GM12801 (cell line): ENCODE results near the gene FADS6.

ENCODE experiments used
- TF ChIP-seq, protein P1 (sequence below): IDR thresholded peaks from one replicate; pipeline ENCODE4 v1.5.1; 2011; ENCODE audit warnings: control low read depth; ENCODE audit not compliant: insufficient read length; ENCODE audit errors: extremely low read depth

FADS6 gene

DNA sequence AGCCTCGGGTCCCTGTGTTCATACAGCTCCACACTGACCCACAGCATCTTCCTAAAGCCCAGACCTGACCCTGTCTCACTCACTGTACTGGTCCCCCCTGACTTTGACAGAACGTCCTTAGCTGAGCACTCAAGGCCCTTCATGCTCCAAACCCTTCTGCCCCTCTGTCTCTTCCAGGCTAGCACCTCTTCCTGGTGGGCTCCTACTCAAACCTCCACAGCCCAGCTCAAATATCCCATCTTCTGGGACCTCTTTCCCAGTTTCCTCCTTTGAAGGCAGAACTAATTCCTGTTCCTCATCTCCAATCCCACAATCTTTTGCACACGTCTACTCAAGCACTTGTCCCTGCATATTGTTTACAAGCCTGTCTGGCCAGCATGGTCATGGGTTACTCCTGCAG, 42.5 kb downstream of the FADS6 start:
- TF ChIP-seq, protein P1, sequence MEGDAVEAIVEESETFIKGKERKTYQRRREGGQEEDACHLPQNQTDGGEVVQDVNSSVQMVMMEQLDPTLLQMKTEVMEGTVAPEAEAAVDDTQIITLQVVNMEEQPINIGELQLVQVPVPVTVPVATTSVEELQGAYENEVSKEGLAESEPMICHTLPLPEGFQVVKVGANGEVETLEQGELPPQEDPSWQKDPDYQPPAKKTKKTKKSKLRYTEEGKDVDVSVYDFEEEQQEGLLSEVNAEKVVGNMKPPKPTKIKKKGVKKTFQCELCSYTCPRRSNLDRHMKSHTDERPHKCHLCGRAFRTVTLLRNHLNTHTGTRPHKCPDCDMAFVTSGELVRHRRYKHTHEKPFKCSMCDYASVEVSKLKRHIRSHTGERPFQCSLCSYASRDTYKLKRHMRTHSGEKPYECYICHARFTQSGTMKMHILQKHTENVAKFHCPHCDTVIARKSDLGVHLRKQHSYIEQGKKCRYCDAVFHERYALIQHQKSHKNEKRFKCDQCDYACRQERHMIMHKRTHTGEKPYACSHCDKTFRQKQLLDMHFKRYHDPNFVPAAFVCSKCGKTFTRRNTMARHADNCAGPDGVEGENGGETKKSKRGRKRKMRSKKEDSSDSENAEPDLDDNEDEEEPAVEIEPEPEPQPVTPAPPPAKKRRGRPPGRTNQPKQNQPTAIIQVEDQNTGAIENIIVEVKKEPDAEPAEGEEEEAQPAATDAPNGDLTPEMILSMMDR = no peak

DNA sequence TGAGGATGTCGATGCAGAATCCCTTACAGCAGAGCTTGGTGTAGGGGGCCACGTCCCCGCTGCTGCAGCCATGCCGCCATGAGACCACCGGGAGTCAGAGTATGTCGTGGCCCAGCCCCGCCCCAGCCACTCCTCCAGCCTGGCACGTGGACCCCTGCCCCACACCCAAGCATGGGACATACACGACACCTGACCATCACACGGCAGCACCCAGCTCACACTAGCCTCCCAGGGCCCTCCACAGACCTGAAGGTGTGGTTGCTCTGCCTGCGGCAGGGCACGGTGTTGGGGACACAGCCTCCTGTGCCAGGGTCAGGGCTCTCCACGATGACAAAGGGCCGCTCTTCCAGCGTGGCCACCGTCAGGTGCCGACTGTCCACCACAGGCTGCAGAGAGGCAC, 43.1 kb downstream of the FADS6 start:
- TF ChIP-seq, protein P1 = no peak

DNA sequence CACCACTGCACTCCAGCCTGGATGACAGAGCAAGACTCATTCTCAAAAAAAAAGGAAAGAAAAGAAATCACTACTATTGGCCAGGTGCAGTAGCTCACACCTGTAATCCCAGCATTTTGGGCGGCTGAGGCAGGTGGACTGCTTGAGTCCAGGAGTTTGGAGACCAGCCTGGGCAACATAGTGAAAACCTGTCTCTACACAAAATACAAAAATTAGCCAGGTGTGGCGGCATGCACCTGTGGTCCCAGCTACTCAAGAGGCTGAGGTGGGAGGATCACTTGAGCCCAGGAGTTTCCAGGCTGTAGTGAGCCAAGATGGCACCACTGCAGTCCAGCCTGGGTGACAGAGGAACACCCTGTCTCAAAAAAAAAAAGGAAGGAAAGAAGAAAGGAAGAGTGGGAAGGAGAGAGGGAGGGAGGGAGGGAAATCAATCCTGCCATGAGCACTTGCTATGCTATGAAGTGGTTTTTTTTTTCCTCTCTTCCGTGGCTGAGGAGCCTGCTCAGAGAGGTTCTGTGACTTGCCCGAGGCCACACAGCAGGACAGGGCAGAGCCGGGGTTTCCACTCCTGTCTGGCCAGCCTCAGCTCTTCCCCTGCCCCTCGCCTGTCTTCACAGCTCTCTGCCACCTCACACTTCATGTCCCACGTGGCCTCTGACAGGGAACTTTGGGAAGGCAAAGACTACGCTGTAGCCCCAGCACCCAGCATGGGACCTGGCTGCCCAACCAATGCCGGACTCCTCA, 44.6 kb downstream of the FADS6 start:
- TF ChIP-seq, protein P1 = no peak

DNA sequence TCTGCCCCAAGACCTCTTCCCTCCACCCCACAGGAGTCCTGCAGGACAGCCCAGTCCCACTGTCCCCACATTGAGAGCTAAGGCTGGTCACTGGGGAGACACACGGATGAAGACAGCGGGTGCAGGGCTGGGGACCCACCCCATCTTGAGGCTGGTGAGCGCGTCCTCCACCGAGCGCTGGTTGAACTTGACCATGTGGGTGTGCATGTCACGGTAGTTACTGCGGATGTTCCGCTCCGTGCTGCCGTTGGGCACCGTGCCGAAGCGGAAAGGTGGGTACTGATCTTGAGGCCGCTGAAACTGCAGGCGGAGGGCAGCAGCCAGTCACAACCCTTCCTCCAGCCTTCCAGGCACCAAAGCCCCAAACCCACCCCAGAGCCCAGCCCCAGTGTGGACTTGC, 46.8 kb downstream of the FADS6 start:
- TF ChIP-seq, protein P1 = no peak

DNA sequence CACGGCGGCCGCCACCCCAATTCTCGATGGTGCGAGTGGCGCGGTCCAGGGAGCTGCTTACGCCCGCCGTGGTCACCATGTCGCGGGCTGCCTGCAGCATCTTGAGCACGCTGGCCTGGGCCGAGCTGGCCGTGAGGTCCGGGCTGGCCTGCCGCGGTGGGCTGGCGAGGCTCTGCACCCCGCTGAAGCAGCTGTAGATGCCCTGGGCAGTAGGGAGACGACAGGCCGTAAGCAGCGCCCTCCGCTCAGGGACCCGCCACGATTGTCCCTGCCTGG, 50.1 kb downstream of the FADS6 start:
- TF ChIP-seq, protein P1 = no peak

DNA sequence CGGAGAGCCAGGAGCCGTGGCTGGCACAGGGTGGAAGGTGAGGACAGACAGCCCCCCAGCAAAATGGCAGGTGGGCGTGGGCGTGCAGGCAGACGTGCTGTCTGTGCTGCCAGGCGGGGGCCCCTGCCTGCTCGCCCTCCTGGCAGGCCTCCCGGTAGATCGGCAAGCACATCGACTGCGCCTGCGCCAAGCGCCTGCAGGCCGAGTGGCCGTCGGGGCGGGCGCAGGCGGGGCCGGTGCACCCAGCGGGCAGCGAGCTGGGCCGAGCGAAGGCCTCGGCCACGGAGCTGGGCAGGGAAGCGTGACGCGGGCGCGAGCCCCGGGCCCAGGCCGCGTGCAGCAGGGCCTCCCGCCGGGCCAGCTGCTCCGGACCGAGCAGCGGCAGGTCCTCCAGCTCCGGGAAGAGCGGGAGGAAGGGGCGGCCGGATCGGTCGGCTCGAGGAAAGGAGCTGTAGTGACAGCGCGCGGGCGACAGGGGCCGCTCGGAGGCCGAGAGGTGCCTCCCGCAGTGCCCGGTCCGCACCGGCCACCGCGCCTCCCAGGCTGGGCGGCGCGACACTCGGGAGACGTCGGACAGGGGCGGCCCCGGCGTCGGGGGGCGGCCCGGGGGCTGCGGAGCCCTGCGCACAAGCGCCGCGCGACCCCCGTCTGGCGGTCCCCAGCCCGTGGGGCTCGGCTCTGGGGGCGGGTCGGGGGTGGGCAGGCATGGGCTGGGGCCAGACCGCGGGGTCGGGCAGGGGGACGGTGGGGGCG, 50.7 kb downstream of the FADS6 start:
- TF ChIP-seq, protein P1 = no peak

DNA sequence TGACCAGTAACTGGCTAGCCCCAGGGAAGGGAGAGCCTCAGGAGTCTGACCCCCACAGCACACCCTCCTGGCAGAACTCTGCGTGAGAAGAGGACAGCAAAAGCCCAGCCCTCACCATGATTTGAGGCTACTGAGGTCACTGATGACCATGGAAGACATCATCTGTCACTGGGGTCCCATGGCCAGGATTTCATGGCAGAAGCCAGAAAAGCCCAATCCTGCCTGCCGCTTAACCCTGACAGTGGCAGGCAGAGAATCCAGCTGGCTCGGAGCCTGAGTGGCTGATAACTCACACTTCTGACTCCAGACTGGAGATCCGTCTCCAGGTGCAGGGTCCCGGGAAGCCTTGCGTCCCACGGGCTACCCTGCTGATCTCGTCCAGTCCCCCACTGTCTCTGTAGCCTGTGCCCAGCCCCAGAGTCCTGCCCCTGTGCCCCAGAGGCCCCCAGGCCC, 51.3 kb downstream of the FADS6 start:
- TF ChIP-seq, protein P1 = no peak
